SK-N-MC (cell line): ENCODE results near the gene SRGAP3.

Source experiments
- DNase-seq: peaks from one replicate; pipeline ENCODE4 v3.0.0-alpha.2; 2011; ENCODE audit warnings: low read depth, low spot score
- H3K27ac ChIP-seq: fragments of 200-600 bp; sonication (generic); 2 replicates; pipeline ENCODE4 v1.5.1; 2016; ENCODE audit warnings: mixed run types
- H3K36me3 ChIP-seq: fragments of 200-600 bp; sonication (generic); 2 replicates; pipeline ENCODE4 v1.6.1; 2017; ENCODE audit warnings: antibody characterized with exemption, low read length, mixed read lengths; ENCODE audit not compliant: insufficient read depth
- H3K4me3 ChIP-seq: fragments of 200-600 bp; sonication (generic); 2 replicates; pipeline ENCODE4 v1.5.1; 2016
- H3K9ac ChIP-seq: fragments of 200-600 bp; sonication (generic); 2 replicates; pipeline ENCODE4 v1.8.0; 2017; ENCODE audit warnings: mixed run types, mixed read lengths; ENCODE audit not compliant: insufficient read length
- H3K9me3 ChIP-seq: fragments of 200-600 bp; sonication (generic); 2 replicates; pipeline ENCODE4 v1.6.1; 2017; ENCODE audit warnings: low read depth, mild to moderate bottlenecking, antibody characterized with exemption, low read length, moderate library complexity, mixed read lengths
- EZH2 ChIP-seq: fragments of 200-600 bp; sonication (generic); IDR thresholded peaks from one replicate; pipeline ENCODE4 v1.6.1; 2017; ENCODE audit warnings: antibody characterized with exemption
- FOXP2 ChIP-seq: optimal IDR thresholded peaks from 2 replicates; pipeline ENCODE3; 2011; ENCODE audit warnings: mild to moderate bottlenecking, moderate library complexity; ENCODE audit not compliant: insufficient read depth; ENCODE audit errors: extremely low read length, control extremely low read depth
- POLR2AphosphoS5 ChIP-seq: IDR thresholded peaks from 2 replicates; pipeline ENCODE4 v1.6.1; 2012; ENCODE audit warnings: mild to moderate bottlenecking, low read depth, low read length, borderline replicate concordance

SRGAP3 gene

DNA sequence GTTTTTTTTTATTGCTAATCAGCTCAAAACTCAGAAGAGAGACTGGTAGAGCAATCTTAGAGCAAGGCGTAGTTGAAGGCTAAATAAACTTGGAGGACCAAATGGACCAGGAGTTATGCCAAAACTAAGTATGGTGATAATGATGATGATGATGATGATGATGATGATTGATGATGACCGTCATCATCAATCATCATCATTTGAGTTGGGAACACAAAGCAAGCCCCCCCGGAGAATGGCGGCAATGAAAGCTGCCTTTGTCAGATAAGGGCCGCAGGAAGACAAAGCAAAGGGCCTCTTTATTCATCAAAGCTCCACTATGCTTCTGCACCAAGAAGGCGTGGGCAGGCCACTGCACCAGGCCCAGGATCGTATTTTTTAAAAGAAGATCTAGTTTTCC is 204.1 kb downstream of the SRGAP3 start:
- Histone ChIP-seq H3K27ac (no peak overlapping the region), H3K4me3 (no peak overlapping the region), H3K9me3 (no peaks in the 10 kb centered on the region), H3K36me3 (no peaks in the 10 kb centered on the region), H3K9ac (no peak overlapping the region)
- no peak for TF ChIP-seq FOXP2
- no peak for TF ChIP-seq POLR2AphosphoS5
- no peak for TF ChIP-seq EZH2
- no peak for DNase-seq

DNA sequence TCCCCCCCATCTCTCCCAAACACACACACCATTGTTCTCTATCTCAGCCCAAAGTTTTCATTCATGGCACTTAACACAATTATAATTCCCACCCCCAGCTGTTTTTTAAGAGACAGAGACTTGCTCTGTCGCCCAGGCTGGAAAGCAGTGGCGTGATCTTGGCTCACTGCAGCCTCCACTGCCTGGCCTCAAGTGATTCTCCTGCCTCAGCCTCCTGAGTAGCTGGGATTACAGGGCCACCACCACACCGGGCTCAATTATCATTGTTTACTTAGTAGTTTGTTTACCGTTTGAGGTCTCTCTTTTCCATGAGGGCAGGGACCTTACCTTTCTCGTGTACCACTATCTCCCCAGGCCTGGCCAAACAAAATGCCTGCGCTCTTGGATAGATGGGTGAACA is 206.4 kb downstream of the SRGAP3 start:
- TF ChIP-seq FOXP2, result no peak
- no peak for TF ChIP-seq EZH2
- TF ChIP-seq POLR2AphosphoS5, result no peak
- no peak for DNase-seq
- no peaks in the 10 kb centered on the region for H3K36me3 ChIP-seq
- H3K27ac ChIP-seq, result no peak overlapping the region
- no peaks in the 10 kb centered on the region for H3K9me3 ChIP-seq
- no peak overlapping the region for H3K9ac ChIP-seq
- H3K4me3 ChIP-seq, result no peak overlapping the region

DNA sequence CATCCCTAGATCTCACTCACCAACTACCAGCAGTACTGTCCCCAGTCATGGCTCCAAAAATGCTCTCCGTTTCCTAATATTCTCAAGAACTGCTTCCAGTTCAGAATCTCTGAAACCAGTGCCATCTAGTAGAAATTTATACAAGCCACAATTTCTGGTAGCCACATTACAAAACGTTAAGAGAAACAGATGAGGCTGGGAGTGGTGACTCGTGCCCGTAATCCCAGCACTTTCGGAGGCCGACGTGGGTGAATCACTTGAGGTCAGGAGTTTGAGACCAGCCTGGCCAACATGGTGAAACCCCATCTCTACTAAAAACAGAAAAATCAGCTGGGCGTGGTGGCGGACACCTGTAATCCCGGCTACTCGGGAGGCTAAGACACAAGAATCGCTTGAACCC is 207.8 kb downstream of the SRGAP3 start:
- no peaks in the 10 kb centered on the region for H3K9me3 ChIP-seq
- no peak for DNase-seq
- H3K27ac ChIP-seq, result no peak overlapping the region
- no peaks in the 10 kb centered on the region for H3K36me3 ChIP-seq
- H3K4me3 ChIP-seq, result no peak overlapping the region
- H3K9ac ChIP-seq, result no peak overlapping the region
- TF ChIP-seq POLR2AphosphoS5, result no peak
- TF ChIP-seq FOXP2, result no peak
- TF ChIP-seq EZH2, result no peak

DNA sequence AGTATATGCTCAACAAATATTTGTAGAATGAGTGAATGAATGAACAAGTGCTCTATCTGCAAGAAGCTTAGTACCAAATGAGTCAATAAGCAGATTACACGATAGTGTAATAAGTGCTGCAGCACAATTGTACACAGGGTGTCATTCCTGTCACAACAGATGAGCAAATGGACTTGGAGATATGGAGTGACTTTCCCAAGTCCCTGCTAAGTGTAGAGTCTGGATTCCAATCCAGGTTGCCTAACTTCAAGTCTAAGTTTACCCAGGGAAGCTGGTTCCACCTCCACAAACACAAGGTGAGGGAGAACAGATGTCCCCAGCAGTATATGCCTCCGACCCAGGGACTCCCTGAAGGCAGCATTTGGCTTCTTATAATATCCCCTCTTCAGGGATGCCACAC is 208.4 kb downstream of the SRGAP3 start:
- H3K9ac ChIP-seq, result no peak overlapping the region

DNA sequence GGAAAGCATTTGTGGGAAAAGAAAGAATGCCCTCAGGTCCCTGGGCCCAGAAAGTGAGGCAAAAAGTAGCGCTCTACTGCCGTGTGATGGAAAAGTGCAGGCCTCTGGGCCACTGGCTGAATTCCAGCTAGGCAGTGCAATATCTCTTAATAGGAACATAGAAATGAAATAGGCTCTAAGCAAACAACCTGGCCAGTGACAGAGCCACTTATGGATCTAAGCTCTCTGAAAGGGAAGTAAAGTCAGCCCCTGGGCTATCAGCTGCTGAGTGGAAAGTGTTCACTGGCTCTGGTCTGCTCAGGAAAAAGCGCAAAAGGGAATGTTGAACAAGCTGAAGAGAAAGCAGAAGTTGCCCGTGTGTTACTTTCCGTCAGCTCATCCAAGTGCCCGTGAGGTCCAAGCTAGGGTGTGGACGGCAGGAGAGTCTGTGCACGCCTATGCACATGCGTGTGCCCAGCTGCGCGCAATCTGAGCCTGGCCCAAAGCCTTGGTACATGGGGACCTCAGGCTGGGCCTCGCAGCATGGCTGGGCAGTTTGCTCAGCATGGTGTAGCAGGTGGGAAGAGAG is 212.2 kb downstream of the SRGAP3 start:
- DNase-seq, result no peak
- no peaks in the 10 kb centered on the region for H3K36me3 ChIP-seq
- H3K9ac ChIP-seq, result no peak overlapping the region
- H3K9me3 ChIP-seq, result no peaks in the 10 kb centered on the region
- TF ChIP-seq EZH2 (no peak), POLR2AphosphoS5 (no peak), FOXP2 (no peak)
- H3K4me3 ChIP-seq, result no peak overlapping the region
- no peak overlapping the region for H3K27ac ChIP-seq

More for the DNA sequence above, 208.4 kb downstream of the SRGAP3 start:
- no peak for DNase-seq
- Histone ChIP-seq H3K4me3 (no peak overlapping the region), H3K27ac (no peak overlapping the region), H3K36me3 (no peaks in the 10 kb centered on the region), H3K9me3 (no peaks in the 10 kb centered on the region)
- no peak for TF ChIP-seq FOXP2
- TF ChIP-seq POLR2AphosphoS5, result no peak
- TF ChIP-seq EZH2, result no peak

GRCh38 chr3:9036404-9037131 is 212.9 kb downstream of the SRGAP3 start:
- Histone ChIP-seq H3K36me3 (no peaks in the 10 kb centered on the region), H3K9me3 (no peaks in the 10 kb centered on the region), H3K9ac (no peak overlapping the region), H3K4me3 (no peak overlapping the region), H3K27ac (no peak overlapping the region)
- no peak for TF ChIP-seq FOXP2
- no peak for DNase-seq

DNA sequence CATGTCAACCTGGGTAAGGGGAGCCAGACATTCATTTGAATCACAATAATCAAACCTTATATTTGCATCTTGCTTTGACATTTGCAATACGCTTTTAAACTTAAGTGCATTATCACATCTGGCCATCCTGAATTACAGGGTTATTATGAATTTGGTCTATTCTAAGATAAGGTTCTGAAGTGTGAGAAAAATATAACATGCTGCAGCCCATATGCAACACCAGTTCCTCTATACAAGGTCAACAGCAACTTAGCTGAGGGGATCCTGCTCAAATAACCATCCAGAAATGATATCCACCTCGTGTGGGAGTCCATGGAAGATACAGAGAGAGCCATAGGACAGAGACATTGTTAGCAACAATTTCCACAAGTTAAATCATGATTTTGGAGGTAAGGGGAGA is 213.5 kb downstream of the SRGAP3 start:
- TF ChIP-seq FOXP2 (no peak), POLR2AphosphoS5 (no peak), EZH2 (no peak)
- Histone ChIP-seq H3K9me3 (no peaks in the 10 kb centered on the region), H3K36me3 (no peaks in the 10 kb centered on the region), H3K27ac (no peak overlapping the region), H3K4me3 (no peak overlapping the region), H3K9ac (no peak overlapping the region)
- no peak for DNase-seq

- DNase-seq, result no peak
- no peak overlapping the region for H3K27ac ChIP-seq
- H3K9me3 ChIP-seq, result no peaks in the 10 kb centered on the region
- H3K4me3 ChIP-seq, result no peak overlapping the region
- TF ChIP-seq FOXP2, result no peak
- no peak for TF ChIP-seq EZH2
- no peak for TF ChIP-seq POLR2AphosphoS5
- no peak overlapping the region for H3K9ac ChIP-seq
- H3K36me3 ChIP-seq, result no peaks in the 10 kb centered on the region
These were observed 214.0 kb downstream of the SRGAP3 start for GRCh38 chr3:9035473-9035872.

GRCh38 chr3:9033867-9034266 is 215.6 kb downstream of the SRGAP3 start:
- Histone ChIP-seq H3K36me3 (no peaks in the 10 kb centered on the region), H3K9me3 (no peaks in the 10 kb centered on the region), H3K9ac (no peak overlapping the region), H3K27ac (no peak overlapping the region), H3K4me3 (no peak overlapping the region)
- no peak for DNase-seq
- no peak for TF ChIP-seq POLR2AphosphoS5
- TF ChIP-seq FOXP2, result no peak
- no peak for TF ChIP-seq EZH2
